ENCODE data around the gene FBXW9. TPM values are rescaled to one million over a fixed set of nuclear protein-coding genes. Genes with fewer than 3 reads are reported as not detected.
"Not testable (repeated sequence)": the region's sequence is repeated elsewhere in the genome, so short reads cannot be mapped to it uniquely, and the experiment has no call there.

FBXW9 gene
- total RNA-seq, 1 donor from 2014 or later, result 4.0 TPM

DNA sequence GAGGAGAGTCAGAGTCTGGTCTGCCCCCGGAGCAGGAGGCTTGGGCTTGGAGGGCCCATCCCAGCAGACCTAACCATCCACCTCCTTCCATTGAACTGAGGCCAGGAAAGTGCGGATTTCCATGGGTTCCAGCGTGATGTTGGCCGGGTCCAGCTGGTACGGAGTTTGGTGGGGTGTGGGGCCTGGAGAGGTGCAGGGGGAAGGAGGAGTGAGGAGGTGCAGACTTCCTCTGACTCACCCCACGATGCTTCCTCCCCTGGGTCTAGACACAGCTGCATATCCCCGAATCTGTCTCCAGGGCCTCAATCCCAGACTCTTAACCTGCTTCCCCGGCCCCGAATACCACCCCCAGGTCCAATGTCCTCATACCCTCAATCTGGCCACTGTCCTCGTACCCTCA lies 49.9 kb downstream of the FBXW9 start:
- H4K20me1 ChIP-seq (ENCODE audit: low read depth), result no peaks in the 10 kb centered on the region
- TF ChIP-seq, protein P1, sequence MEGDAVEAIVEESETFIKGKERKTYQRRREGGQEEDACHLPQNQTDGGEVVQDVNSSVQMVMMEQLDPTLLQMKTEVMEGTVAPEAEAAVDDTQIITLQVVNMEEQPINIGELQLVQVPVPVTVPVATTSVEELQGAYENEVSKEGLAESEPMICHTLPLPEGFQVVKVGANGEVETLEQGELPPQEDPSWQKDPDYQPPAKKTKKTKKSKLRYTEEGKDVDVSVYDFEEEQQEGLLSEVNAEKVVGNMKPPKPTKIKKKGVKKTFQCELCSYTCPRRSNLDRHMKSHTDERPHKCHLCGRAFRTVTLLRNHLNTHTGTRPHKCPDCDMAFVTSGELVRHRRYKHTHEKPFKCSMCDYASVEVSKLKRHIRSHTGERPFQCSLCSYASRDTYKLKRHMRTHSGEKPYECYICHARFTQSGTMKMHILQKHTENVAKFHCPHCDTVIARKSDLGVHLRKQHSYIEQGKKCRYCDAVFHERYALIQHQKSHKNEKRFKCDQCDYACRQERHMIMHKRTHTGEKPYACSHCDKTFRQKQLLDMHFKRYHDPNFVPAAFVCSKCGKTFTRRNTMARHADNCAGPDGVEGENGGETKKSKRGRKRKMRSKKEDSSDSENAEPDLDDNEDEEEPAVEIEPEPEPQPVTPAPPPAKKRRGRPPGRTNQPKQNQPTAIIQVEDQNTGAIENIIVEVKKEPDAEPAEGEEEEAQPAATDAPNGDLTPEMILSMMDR (IDR thresholded peaks at IDR 0.05), result no peak
- no peak for TF ChIP-seq EZH2phosphoT487 (IDR thresholded peaks at IDR 0.05)
- no peak for TF ChIP-seq EZH2 (IDR thresholded peaks at IDR 0.05)
- H3K27me3 ChIP-seq, result no peaks in the 10 kb centered on the region
- H2AFZ ChIP-seq (replicated peaks), result no peak overlapping the region
- H3K27ac ChIP-seq, result no peak overlapping the region
- Mint-ChIP-seq H3K4me3 (no peak overlapping the region), H3K4me1 (no peaks in the 10 kb centered on the region), H3K36me3 (peaks cover 18% of the 10 kb centered on the region), H3K27me3 (ENCODE audit: insufficient read depth, low read depth) (peaks cover 1% of the 10 kb centered on the region), H3K9me3 (peaks cover 2% of the 10 kb centered on the region), H3K27ac (no peak overlapping the region)
- H3K79me2 ChIP-seq (ENCODE audit: low read depth), result no peaks in the 10 kb centered on the region
- no peak overlapping the region for H3K4me2 ChIP-seq
- no peaks in the 10 kb centered on the region for H3K9me3 ChIP-seq (ENCODE audit: low read depth)
- no peak for DNase-seq (ENCODE audit: low spot score)
- H3K36me3 ChIP-seq, result no peaks in the 10 kb centered on the region
- H3K4me3 ChIP-seq, result no peak overlapping the region
- no peaks in the 10 kb centered on the region for H3K4me1 ChIP-seq
- no peaks in the 10 kb centered on the region for H3F3A ChIP-seq (ENCODE audit: low read depth)
- H3K9ac ChIP-seq, result no peak overlapping the region

GRCh38 chr19:12643716-12644115 lies 52.7 kb downstream of the FBXW9 start:
- not testable (repeated sequence) for H3K27me3 Mint-ChIP-seq (ENCODE audit: insufficient read depth, low read depth)

GRCh38 chr19:12642506-12642905 lies 53.9 kb downstream of the FBXW9 start:
- Mint-ChIP-seq H3K4me1 (peaks cover 5% of the 10 kb centered on the region), H3K27ac (no peak overlapping the region), H3K4me3 (peak overlapping the region; percentile 21), H3K27me3 (ENCODE audit: insufficient read depth, low read depth) (peaks cover 5% of the 10 kb centered on the region), H3K9me3 (peaks cover 4% of the 10 kb centered on the region), H3K36me3 (peaks cover 6% of the 10 kb centered on the region)
- Histone ChIP-seq H2AFZ (replicated peaks) (no peak overlapping the region), H3K9ac (no peak overlapping the region), H3K27ac (no peak overlapping the region), H3K79me2 (ENCODE audit: low read depth) (no peaks in the 10 kb centered on the region), H3F3A (ENCODE audit: low read depth) (no peaks in the 10 kb centered on the region), H3K27me3 (no peaks in the 10 kb centered on the region), H3K4me2 (no peak overlapping the region), H4K20me1 (ENCODE audit: low read depth) (no peaks in the 10 kb centered on the region), H3K4me1 (no peaks in the 10 kb centered on the region), H3K4me3 (no peak overlapping the region), H3K36me3 (no peaks in the 10 kb centered on the region), H3K9me3 (ENCODE audit: low read depth) (no peaks in the 10 kb centered on the region)
- no peak for TF ChIP-seq EZH2 (IDR thresholded peaks at IDR 0.05)
- TF ChIP-seq, protein P1 (IDR thresholded peaks at IDR 0.05), result no peak
- no peak for TF ChIP-seq EZH2phosphoT487 (IDR thresholded peaks at IDR 0.05)
- DNase-seq (ENCODE audit: low spot score), result no peak

More at GRCh38 chr19:12643716-12644115, 52.7 kb downstream of the FBXW9 start:
- H3K9ac ChIP-seq; H3K27ac ChIP-seq; H2AFZ ChIP-seq (replicated peaks); H4K20me1 ChIP-seq (ENCODE audit: low read depth); H3K9me3 ChIP-seq (ENCODE audit: low read depth); H3F3A ChIP-seq (ENCODE audit: low read depth); DNase-seq (ENCODE audit: low spot score); H3K9me3 Mint-ChIP-seq; H3K36me3 ChIP-seq; H3K4me3 Mint-ChIP-seq; H3K4me2 ChIP-seq; H3K4me3 ChIP-seq; H3K4me1 Mint-ChIP-seq; H3K27ac Mint-ChIP-seq; H3K36me3 Mint-ChIP-seq; H3K27me3 ChIP-seq; H3K79me2 ChIP-seq (ENCODE audit: low read depth); H3K4me1 ChIP-seq: not testable (repeated sequence)

GRCh38 chr19:12641456-12641855 lies 55.0 kb downstream of the FBXW9 start:
- Mint-ChIP-seq H3K4me1 (peaks cover 5% of the 10 kb centered on the region), H3K27me3 (ENCODE audit: insufficient read depth, low read depth) (peaks cover 5% of the 10 kb centered on the region)

More at GRCh38 chr19:12641456-12641855, 55.0 kb downstream of the FBXW9 start:
- Histone ChIP-seq H3F3A (ENCODE audit: low read depth) (no peaks in the 10 kb centered on the region), H3K9me3 (ENCODE audit: low read depth) (no peaks in the 10 kb centered on the region), H3K4me3 (no peak overlapping the region), H2AFZ (replicated peaks) (no peak overlapping the region), H4K20me1 (ENCODE audit: low read depth) (no peaks in the 10 kb centered on the region), H3K4me2 (no peak overlapping the region), H3K36me3 (no peaks in the 10 kb centered on the region), H3K27me3 (no peaks in the 10 kb centered on the region), H3K27ac (no peak overlapping the region), H3K79me2 (ENCODE audit: low read depth) (no peaks in the 10 kb centered on the region), H3K4me1 (no peaks in the 10 kb centered on the region), H3K9ac (no peak overlapping the region)
- Mint-ChIP-seq H3K4me3 (no peak overlapping the region), H3K9me3 (peaks cover 9% of the 10 kb centered on the region), H3K27ac (no peak overlapping the region), H3K36me3 (peaks cover 10% of the 10 kb centered on the region)
- TF ChIP-seq EZH2phosphoT487 (IDR thresholded peaks at IDR 0.05) (no peak), EZH2 (IDR thresholded peaks at IDR 0.05) (no peak)
- TF ChIP-seq, protein P1 (IDR thresholded peaks at IDR 0.05), result no peak
- no peak for DNase-seq (ENCODE audit: low spot score)

Measured in neural progenitor cell (in vitro differentiated cells).